ENCODE measurements around the gene ZNF777. TPM values are rescaled to one million over a fixed set of nuclear protein-coding genes. Genes with fewer than 3 reads are reported as not detected.

The ZNF777 gene
- total and polyA plus RNA-seq, 9 of the 15 experiments (the other 6 are each of a cell fraction or from before 2014, with no cell fraction given) = 0.11 to 32.6 (median 9.0) TPM

GRCh38 chr7:149497467-149498261 lies 36.8 kb upstream of the ZNF777 start, which contains the start of gene ZNF746 (continued):
- no peak for TF ChIP-seq E2F5 (CRISPR knock-in tag; IDR thresholded peaks at IDR 0.05)
- TF ChIP-seq ZNF668 (CRISPR knock-in tag; IDR thresholded peaks at IDR 0.05) = 0 out of 2 replicates have a peak, but pooled peaks have one; percentile 23
- TF ChIP-seq BHLHE40 (IDR thresholded peaks at IDR 0.05; ENCODE audit: low read length) = peak; percentile 47
- peak; percentile 33; the same call in 1 of the 2 replicates for TF ChIP-seq CBX1 (IDR thresholded peaks at IDR 0.05; ENCODE audit: low read depth)
- TF ChIP-seq CTCF (IDR thresholded peaks at IDR 0.05 in 2 of 3, conservative IDR thresholded peaks at IDR 0.05 in 1 of 3; ENCODE audit: insufficient read depth in 2 of 3, low read depth in 1 of 3, low read length in 3 of 3) = peak; percentile 57 to 97 (median 92); a peak in 5 of 6 replicates
- TF ChIP-seq PRMT5 (CRISPR knock-in tag; IDR thresholded peaks at IDR 0.05) = no peak
- no peak for TF ChIP-seq YBX1 (IDR thresholded peaks at IDR 0.05)
- TF ChIP-seq CTBP1 (IDR thresholded peaks at IDR 0.05; ENCODE audit: borderline replicate concordance) = peak; percentile 97
- no peak for TF ChIP-seq WHSC1 (IDR thresholded peaks at IDR 0.05; ENCODE audit: low read length)
- peak; percentile 36 for TF ChIP-seq FUS (optimal IDR thresholded peaks at IDR 0.05; ENCODE audit: low read depth, low read length)
- no peak for TF ChIP-seq BMI1 (IDR thresholded peaks at IDR 0.05; ENCODE audit: low read length)
- peak; percentile 73 for TF ChIP-seq GMEB1 (CRISPR knock-in tag; IDR thresholded peaks at IDR 0.05)
- no peak for TF ChIP-seq ZNF699 (CRISPR knock-in tag; IDR thresholded peaks at IDR 0.05; ENCODE audit: insufficient replicate concordance)
- peak; percentile 98 for TF ChIP-seq RB1 (IDR thresholded peaks at IDR 0.05; ENCODE audit: low read depth)
- TF ChIP-seq MEF2D (tag; conservative IDR thresholded peaks at IDR 0.05; ENCODE audit: low read depth) = no peak
- TF ChIP-seq ZMIZ1 (IDR thresholded peaks at IDR 0.05; ENCODE audit: low read depth in 2 of 2, low read length in 2 of 2) = no peak
- TF ChIP-seq ZFX (CRISPR knock-in tag; IDR thresholded peaks at IDR 0.05) = peak; percentile 73; the same call in 1 of the 2 replicates
- TF ChIP-seq ZNF263 (CRISPR knock-in tag; IDR thresholded peaks at IDR 0.05; ENCODE audit: borderline replicate concordance) = no peak
- TF ChIP-seq NFIX (CRISPR knock-in tag; IDR thresholded peaks at IDR 0.05; ENCODE audit: low read depth) = no peak
- peak; percentile 88 for TF ChIP-seq SIN3B (IDR thresholded peaks at IDR 0.05; ENCODE audit: low read depth)

Data from K562 (cell line).